Lower lobe of right lung (tissue), 2 donors: Measurements from ENCODE around the gene NCLN. TPM values are rescaled to one million over a fixed set of nuclear protein-coding genes. Genes with fewer than 3 reads are reported as not detected.
"Not testable (repeated sequence)": the region's sequence is repeated elsewhere in the genome, so short reads cannot be mapped to it uniquely, and the experiment has no call there.

Experiments used
- ATAC-seq, 2 donors: fragments of 200-7000 bp; cut with Tn5 transposase; one replicate each; pipeline ENCODE4 v1.9.1; 2020 to 2022; ENCODE audit warnings: mild to moderate bottlenecking in 2 of 2, moderate library complexity in 2 of 2
- DNase-seq: peaks from one replicate; pipeline ENCODE4 v3.0.0-alpha.2; 2020
- H3K27ac ChIP-seq: fragments of 200-600 bp; one replicate; pipeline ENCODE4 v1.8.0; 2022
- H3K27me3 ChIP-seq: fragments of 200-600 bp; one replicate; pipeline ENCODE4 v1.8.0; 2022; ENCODE audit warnings: low read depth
- H3K36me3 ChIP-seq: fragments of 200-600 bp; one replicate; pipeline ENCODE4 v1.8.0; 2022; ENCODE audit warnings: mild to moderate bottlenecking
- H3K4me1 ChIP-seq: fragments of 200-600 bp; one replicate; pipeline ENCODE4 v1.8.0; 2022
- H3K4me3 ChIP-seq: fragments of 200-600 bp; one replicate; pipeline ENCODE4 v1.8.0; 2022; ENCODE audit warnings: mild to moderate bottlenecking
- H3K9me3 ChIP-seq: fragments of 200-600 bp; one replicate; pipeline ENCODE4 v1.8.0; 2022
- CTCF ChIP-seq: fragments of 200-600 bp; IDR thresholded peaks from one replicate; pipeline ENCODE4 v1.8.0; 2022; ENCODE audit warnings: antibody characterized with exemption, mild to moderate bottlenecking
- intact Hi-C: fragments of 100-400 bp; cut with DNase I; formaldehyde crosslinking; loops from one replicate; pipeline ENCODE4 v1.11.0; 2022
- total RNA-seq: library from RNA; stranded (reverse); fragmentation: NEBNext Ultra II Directional; extraction: Animal tissue kit (Norgen Biotek cat#: 25700); gene quantifications from one replicate; pipeline ENCODE4 v1.2.1, GENCODE V29; 2021
- donor health status: DM: no; HTN: yes; CAD: no; lungs with severe emphysema.

NCLN gene
- total RNA-seq, 1 donor from 2014 or later: 68.8 TPM

GRCh38 chr19:3163943-3164342 lies 21.8 kb upstream of the NCLN start:
- Histone ChIP-seq H3K27ac (no peak overlapping the region), H3K9me3 (peaks cover 4% of the 10 kb centered on the region), H3K4me3 (no peak overlapping the region), H3K4me1 (peaks cover 17% of the 10 kb centered on the region), H3K27me3 (no peaks in the 10 kb centered on the region), H3K36me3 (peaks cover 10% of the 10 kb centered on the region)
- DNase-seq (no peak), ATAC-seq (no peak)
- intact Hi-C loops: no loop called here
- TF ChIP-seq CTCF: no peak

GRCh38 chr19:3167533-3168272 lies 18.0 kb upstream of the NCLN start:
- H3K36me3 ChIP-seq: peaks cover 5% of the 10 kb centered on the region
- H3K9me3 ChIP-seq: no peaks in the 10 kb centered on the region
- intact Hi-C loops: no loop called here
- no peak overlapping the region for H3K4me3 ChIP-seq
- TF ChIP-seq CTCF: no peak
- ATAC-seq (no peak), DNase-seq (no peak)
- H3K4me1 ChIP-seq: peaks cover 11% of the 10 kb centered on the region
- H3K27me3 ChIP-seq: no peaks in the 10 kb centered on the region
- H3K27ac ChIP-seq: no peak overlapping the region

GRCh38 chr19:3171894-3172672 lies 13.6 kb upstream of the NCLN start:
- DNase-seq (no peak), ATAC-seq (peak in 1 of 2 donors; percentile 18)
- TF ChIP-seq CTCF: no peak
- Histone ChIP-seq H3K36me3 (no peaks in the 10 kb centered on the region), H3K9me3 (no peaks in the 10 kb centered on the region), H3K27me3 (no peaks in the 10 kb centered on the region), H3K4me3 (no peak overlapping the region), H3K27ac (peak overlapping the region; percentile 46), H3K4me1 (peaks cover 10% of the 10 kb centered on the region)
- intact Hi-C loops: no loop called here

GRCh38 chr19:3172673-3173000 lies 13.1 kb upstream of the NCLN start:
- peak overlapping the region; percentile 46 for H3K27ac ChIP-seq
- H3K27me3 ChIP-seq, DNase-seq, ATAC-seq, H3K36me3 ChIP-seq, H3K4me3 ChIP-seq, H3K9me3 ChIP-seq, intact Hi-C loops: not testable (repeated sequence)
- peaks cover 14% of the 10 kb centered on the region for H3K4me1 ChIP-seq

GRCh38 chr19:3175781-3176714 lies 9.7 kb upstream of the NCLN start:
- H3K27me3 ChIP-seq: no peaks in the 10 kb centered on the region
- H3K4me3 ChIP-seq: peak overlapping the region; percentile 36
- no peaks in the 10 kb centered on the region for H3K36me3 ChIP-seq
- intact Hi-C loops: no loop called here
- peaks cover 18% of the 10 kb centered on the region for H3K4me1 ChIP-seq
- TF ChIP-seq CTCF: no peak
- H3K9me3 ChIP-seq: no peaks in the 10 kb centered on the region
- peak overlapping the region; percentile 89 for H3K27ac ChIP-seq
- ATAC-seq (peak; percentile 77 to 78), DNase-seq (peak; percentile 93)
